ENCODE measurements around the gene CLDND1. TPM values are rescaled to one million over a fixed set of nuclear protein-coding genes. Genes with fewer than 3 reads are reported as not detected.

CLDND1 gene
- total and polyA plus RNA-seq, 10 of the 15 experiments (the other 5 are each of a cell fraction or from before 2014, with no cell fraction given): 97.8 to 225 (median 152) TPM

DNA sequence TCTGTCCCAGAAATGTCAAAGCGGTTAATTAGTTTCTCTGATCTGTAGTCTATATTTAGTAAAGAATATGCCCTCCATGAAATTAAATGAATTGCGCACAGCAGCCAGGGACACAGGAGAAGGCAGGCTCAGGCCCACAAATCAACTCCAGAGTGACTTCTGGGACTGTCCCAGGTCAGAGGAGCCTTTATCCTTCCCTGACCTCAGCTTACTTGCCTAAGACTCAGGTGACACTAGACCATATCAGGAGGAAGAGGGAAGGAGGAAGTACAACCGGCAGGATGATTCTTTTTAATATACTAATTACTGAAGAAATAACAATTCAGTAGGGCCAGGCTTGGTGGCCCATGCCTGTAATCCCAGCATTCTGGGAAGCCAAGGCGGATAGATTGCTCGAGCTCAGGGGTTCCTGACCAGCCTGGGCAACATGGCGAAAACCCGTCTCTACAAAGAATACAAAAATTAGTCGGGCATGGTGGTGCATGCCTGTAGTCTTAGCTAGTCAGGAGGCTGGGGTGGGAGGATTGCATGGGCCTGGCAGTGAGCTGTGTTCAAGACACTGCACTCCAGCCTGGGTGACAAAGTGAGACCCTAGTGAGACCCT lies 7.3 kb upstream of the CLDND1 start:
- ChIA-PET CTCF (interaction anchor here (1.1 to 1.6 kb wide), 3 partner anchors 32 to 42 kb away, joined by 4 read pairs; no protein-coding TSS in a partner anchor), SMC1A (ENCODE audit: uncharacterized antibody, unreplicated experiment) (interaction anchor here (0.8 to 3.4 kb wide), 10 partner anchors 9 to 43 kb away, joined by 3 to 47 read pairs (median 4); no protein-coding TSS in a partner anchor), RAD21 (ENCODE audit: unreplicated experiment) (interaction anchor here (0.7 to 3.4 kb wide), 9 partner anchors 11 to 62 kb away, joined by 3 to 29 read pairs (median 5); no protein-coding TSS in a partner anchor), POLR2A (interaction anchor here (0.8 to 2.0 kb wide), 7 partner anchors 9 to 42 kb away, joined by 3 to 9 read pairs (median 5); no protein-coding TSS in a partner anchor)
- Histone ChIP-seq H3K9me3 (replicated peaks; ENCODE audit: control insufficient read depth, insufficient read depth, low read length) (no peaks in the 10 kb centered on the region), H3K36me3 (ENCODE audit: control insufficient read depth in 2 of 2, insufficient read depth in 2 of 2, low read length in 1 of 2) (peaks cover 3 to 7% of the 10 kb centered on the region in 2 experiments; a peak in 3 of 4 replicates), H3K27me3 (replicated peaks in 1 of 2; ENCODE audit: control insufficient read depth in 2 of 2, insufficient read depth in 2 of 2, low read length in 1 of 2) (no peaks in the 10 kb centered on the region), H3K4me2 (ENCODE audit: control insufficient read depth, insufficient read depth) (peak overlapping the region; percentile 92), H3K79me2 (ENCODE audit: control insufficient read depth, insufficient read depth, low read length) (peaks cover 100% of the 10 kb centered on the region), H4K20me1 (ENCODE audit: control insufficient read depth, insufficient read depth) (no peaks in the 10 kb centered on the region), H3K9ac (ENCODE audit: control insufficient read depth, insufficient read depth, low read length) (peak overlapping the region; percentile 64), H2AFZ (ENCODE audit: control insufficient read depth, low read depth, low read length) (no peak overlapping the region), H3K4me1 (ENCODE audit: control insufficient read depth, insufficient read depth, low read length) (peaks cover 12% of the 10 kb centered on the region; the same call in 1 of the 2 replicates), H3K4me3 (peak overlapping the region; percentile 81), H3K27ac (ENCODE audit: control insufficient read depth, insufficient read depth) (peak overlapping the region; percentile 97)
- intact Hi-C loops (cut with micrococcal nuclease; ENCODE audit: unreplicated experiment): loop anchor here (2.0 to 5.0 kb wide), 3 partner anchors 63 to 202 kb away; partner anchors contain the start of gene CPOX
- FAIRE-seq: no peak
- peak; percentile 32 for ATAC-seq
- BruUV-seq (replicated peaks): no TSS peak
- in situ Hi-C loops (cut with MboI): loop anchor here (5.0 kb wide), 1 partner anchor 32 kb away; no protein-coding TSS in a partner anchor
- no peak for DNase-seq (ENCODE audit: low read depth, low spot score)
- WGBS (ENCODE audit: insufficient coverage, insufficient replicate concordance, low lambda C conversion rate, missing lambda C conversion rate): 46% methylated on average over 8 of the region's 8 CpGs
- peak; percentile 63; the same call in 1 of the 2 replicates for TF ChIP-seq POLR2A (IDR thresholded peaks at IDR 0.05; ENCODE audit: low read depth, low read length)
- TF ChIP-seq, protein P1, sequence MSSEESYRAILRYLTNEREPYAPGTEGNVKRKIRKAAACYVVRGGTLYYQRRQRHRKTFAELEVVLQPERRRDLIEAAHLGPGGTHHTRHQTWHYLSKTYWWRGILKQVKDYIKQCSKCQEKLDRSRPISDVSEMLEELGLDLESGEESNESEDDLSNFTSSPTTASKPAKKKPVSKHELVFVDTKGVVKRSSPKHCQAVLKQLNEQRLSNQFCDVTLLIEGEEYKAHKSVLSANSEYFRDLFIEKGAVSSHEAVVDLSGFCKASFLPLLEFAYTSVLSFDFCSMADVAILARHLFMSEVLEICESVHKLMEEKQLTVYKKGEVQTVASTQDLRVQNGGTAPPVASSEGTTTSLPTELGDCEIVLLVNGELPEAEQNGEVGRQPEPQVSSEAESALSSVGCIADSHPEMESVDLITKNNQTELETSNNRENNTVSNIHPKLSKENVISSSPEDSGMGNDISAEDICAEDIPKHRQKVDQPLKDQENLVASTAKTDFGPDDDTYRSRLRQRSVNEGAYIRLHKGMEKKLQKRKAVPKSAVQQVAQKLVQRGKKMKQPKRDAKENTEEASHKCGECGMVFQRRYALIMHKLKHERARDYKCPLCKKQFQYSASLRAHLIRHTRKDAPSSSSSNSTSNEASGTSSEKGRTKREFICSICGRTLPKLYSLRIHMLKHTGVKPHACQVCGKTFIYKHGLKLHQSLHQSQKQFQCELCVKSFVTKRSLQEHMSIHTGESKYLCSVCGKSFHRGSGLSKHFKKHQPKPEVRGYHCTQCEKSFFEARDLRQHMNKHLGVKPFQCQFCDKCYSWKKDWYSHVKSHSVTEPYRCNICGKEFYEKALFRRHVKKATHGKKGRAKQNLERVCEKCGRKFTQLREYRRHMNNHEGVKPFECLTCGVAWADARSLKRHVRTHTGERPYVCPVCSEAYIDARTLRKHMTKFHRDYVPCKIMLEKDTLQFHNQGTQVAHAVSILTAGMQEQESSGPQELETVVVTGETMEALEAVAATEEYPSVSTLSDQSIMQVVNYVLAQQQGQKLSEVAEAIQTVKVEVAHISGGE (CRISPR knock-in tag; IDR thresholded peaks at IDR 0.05): no peak
- peak; percentile 12 to 41; a peak in 1 of 4 replicates for TF ChIP-seq BHLHE40 (IDR thresholded peaks at IDR 0.05; ENCODE audit: borderline replicate concordance in 1 of 2, low read depth in 2 of 2, low read length in 1 of 2)
- TF ChIP-seq MXI1 (IDR thresholded peaks at IDR 0.05; ENCODE audit: low read depth, low read length): peak; percentile 56; the same call in 1 of the 2 replicates
- peak; percentile 37; the same call in 1 of the 2 replicates for TF ChIP-seq NR2F1 (conservative IDR thresholded peaks at IDR 0.05)
- TF ChIP-seq POLR2AphosphoS5 (IDR thresholded peaks at IDR 0.05; ENCODE audit: low read length): peak; percentile 73
- no peak for TF ChIP-seq JUNB (IDR thresholded peaks at IDR 0.05)
- TF ChIP-seq IKZF1 (conservative IDR thresholded peaks at IDR 0.05): peak; percentile 43; the same call in 1 of the 2 replicates
- no peak for TF ChIP-seq TBL1XR1 (IDR thresholded peaks at IDR 0.05; ENCODE audit: low read depth, low read length)
- TF ChIP-seq, protein P2, sequence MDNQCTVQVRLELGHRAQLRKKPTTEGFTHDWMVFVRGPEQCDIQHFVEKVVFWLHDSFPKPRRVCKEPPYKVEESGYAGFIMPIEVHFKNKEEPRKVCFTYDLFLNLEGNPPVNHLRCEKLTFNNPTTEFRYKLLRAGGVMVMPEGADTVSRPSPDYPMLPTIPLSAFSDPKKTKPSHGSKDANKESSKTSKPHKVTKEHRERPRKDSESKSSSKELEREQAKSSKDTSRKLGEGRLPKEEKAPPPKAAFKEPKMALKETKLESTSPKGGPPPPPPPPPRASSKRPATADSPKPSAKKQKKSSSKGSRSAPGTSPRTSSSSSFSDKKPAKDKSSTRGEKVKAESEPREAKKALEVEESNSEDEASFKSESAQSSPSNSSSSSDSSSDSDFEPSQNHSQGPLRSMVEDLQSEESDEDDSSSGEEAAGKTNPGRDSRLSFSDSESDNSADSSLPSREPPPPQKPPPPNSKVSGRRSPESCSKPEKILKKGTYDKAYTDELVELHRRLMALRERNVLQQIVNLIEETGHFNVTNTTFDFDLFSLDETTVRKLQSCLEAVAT (IDR thresholded peaks at IDR 0.05): peak; percentile 94
- TF ChIP-seq TCF7 (IDR thresholded peaks at IDR 0.05; ENCODE audit: borderline replicate concordance): no peak
- TF ChIP-seq, protein P3, sequence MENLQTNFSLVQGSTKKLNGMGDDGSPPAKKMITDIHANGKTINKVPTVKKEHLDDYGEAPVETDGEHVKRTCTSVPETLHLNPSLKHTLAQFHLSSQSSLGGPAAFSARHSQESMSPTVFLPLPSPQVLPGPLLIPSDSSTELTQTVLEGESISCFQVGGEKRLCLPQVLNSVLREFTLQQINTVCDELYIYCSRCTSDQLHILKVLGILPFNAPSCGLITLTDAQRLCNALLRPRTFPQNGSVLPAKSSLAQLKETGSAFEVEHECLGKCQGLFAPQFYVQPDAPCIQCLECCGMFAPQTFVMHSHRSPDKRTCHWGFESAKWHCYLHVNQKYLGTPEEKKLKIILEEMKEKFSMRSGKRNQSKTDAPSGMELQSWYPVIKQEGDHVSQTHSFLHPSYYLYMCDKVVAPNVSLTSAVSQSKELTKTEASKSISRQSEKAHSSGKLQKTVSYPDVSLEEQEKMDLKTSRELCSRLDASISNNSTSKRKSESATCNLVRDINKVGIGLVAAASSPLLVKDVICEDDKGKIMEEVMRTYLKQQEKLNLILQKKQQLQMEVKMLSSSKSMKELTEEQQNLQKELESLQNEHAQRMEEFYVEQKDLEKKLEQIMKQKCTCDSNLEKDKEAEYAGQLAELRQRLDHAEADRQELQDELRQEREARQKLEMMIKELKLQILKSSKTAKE (IDR thresholded peaks at IDR 0.05; ENCODE audit: low read depth, poor library complexity, severe bottlenecking): peak; percentile 32
- TF ChIP-seq ZBED1 (IDR thresholded peaks at IDR 0.05; ENCODE audit: borderline replicate concordance): peak; percentile 49; the same call in 1 of the 2 replicates
- peak; percentile 35; the same call in 1 of the 2 replicates for TF ChIP-seq MTA2 (IDR thresholded peaks at IDR 0.05; ENCODE audit: low read depth)
- peak; percentile 14; the same call in 1 of the 2 replicates for TF ChIP-seq SPI1 (IDR thresholded peaks at IDR 0.05; ENCODE audit: borderline replicate concordance, insufficient read depth, low read depth, low read length)
- peak; percentile 56; the same call in 1 of the 2 replicates for TF ChIP-seq SMAD5 (IDR thresholded peaks at IDR 0.05; ENCODE audit: low read depth)
- TF ChIP-seq WRNIP1 (IDR thresholded peaks at IDR 0.05; ENCODE audit: borderline replicate concordance, low read depth, low read length): 0 out of 2 replicates have a peak, but pooled peaks have one; percentile 51
